NB4 (cell line): ENCODE results near the gene EHMT2.
A peak's percentile ranks its signal among the peaks of the same experiment; 100 is the strongest.
"Not testable (repeated sequence)": the region's sequence is repeated elsewhere in the genome, so short reads cannot be mapped to it uniquely, and the experiment has no call there.

Source experiments
- DNase-seq: peaks from one replicate; pipeline ENCODE4 v3.0.0; 2010; ENCODE audit warnings: low read depth
- H3K4me3 ChIP-seq: one replicate; pipeline ENCODE4 v1.5.1; 2011; ENCODE audit warnings: mild to moderate bottlenecking, low read depth, low read length, moderate library complexity
- MYC ChIP-seq: IDR thresholded peaks from 2 replicates; pipeline ENCODE4 v1.6.1; 2011; ENCODE audit warnings: low read depth, low read length
- POLR2A ChIP-seq: IDR thresholded peaks from 2 replicates; pipeline ENCODE4 v1.6.1; 2011; ENCODE audit warnings: mild to moderate bottlenecking; ENCODE audit not compliant: insufficient read length; ENCODE audit errors: extremely low read depth
- TF ChIP-seq, protein P1 (sequence below): IDR thresholded peaks from 2 replicates; pipeline ENCODE4 v1.6.1; 2011; ENCODE audit warnings: low read depth, low read length
- TF ChIP-seq, protein P2 (sequence below): IDR thresholded peaks from one replicate; pipeline ENCODE4 v1.5.1; 2012; ENCODE audit warnings: low read depth, low read length

The EHMT2 gene

DNA sequence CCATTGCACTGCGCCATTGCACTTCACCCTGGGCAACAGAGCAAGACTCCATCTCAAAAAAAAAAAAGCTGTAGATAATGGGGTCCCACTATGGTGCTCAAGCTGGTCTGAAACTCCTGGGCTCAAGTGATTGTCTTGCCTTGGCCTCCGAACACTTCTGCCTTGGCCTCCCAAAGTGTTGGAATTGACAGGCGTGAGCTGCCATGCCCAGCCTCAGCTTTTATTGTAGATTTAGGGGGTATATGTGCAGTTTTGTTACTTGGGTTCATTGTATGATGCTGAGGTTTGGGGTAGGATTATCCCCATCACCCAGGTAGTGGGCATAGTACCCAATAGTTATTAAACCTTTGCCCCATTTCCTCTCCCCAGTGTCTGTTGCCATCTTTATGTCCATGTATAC is 58.5 kb downstream of the EHMT2 start:
- no peak for DNase-seq
- TF ChIP-seq POLR2A (no peak), MYC (no peak)
- TF ChIP-seq, protein P1, sequence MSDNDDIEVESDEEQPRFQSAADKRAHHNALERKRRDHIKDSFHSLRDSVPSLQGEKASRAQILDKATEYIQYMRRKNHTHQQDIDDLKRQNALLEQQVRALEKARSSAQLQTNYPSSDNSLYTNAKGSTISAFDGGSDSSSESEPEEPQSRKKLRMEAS: no peak
- TF ChIP-seq, protein P2, sequence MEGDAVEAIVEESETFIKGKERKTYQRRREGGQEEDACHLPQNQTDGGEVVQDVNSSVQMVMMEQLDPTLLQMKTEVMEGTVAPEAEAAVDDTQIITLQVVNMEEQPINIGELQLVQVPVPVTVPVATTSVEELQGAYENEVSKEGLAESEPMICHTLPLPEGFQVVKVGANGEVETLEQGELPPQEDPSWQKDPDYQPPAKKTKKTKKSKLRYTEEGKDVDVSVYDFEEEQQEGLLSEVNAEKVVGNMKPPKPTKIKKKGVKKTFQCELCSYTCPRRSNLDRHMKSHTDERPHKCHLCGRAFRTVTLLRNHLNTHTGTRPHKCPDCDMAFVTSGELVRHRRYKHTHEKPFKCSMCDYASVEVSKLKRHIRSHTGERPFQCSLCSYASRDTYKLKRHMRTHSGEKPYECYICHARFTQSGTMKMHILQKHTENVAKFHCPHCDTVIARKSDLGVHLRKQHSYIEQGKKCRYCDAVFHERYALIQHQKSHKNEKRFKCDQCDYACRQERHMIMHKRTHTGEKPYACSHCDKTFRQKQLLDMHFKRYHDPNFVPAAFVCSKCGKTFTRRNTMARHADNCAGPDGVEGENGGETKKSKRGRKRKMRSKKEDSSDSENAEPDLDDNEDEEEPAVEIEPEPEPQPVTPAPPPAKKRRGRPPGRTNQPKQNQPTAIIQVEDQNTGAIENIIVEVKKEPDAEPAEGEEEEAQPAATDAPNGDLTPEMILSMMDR: no peak
- peak overlapping the region; percentile 98 for H3K4me3 ChIP-seq

DNA sequence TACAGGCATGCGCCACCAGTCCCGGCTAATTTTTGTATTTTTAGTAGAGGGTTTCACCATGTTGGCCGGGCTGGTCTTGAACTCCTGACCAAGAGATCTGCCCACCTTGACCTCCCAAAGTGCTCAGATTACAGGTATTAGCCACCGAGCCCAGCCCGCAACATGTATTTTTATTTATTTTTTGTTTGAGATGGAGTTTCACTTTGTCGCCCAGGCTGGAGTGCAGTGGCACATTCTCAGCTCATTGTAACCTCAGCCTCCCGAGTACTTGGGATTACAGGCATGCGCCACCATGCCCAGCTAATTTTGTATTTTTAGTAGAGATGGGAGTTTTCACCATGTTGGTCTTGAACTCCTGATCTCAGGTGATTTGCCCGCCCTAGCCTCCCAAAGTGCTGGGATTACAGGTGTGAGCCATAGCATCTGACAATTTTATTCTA is 59.4 kb downstream of the EHMT2 start:
- peak overlapping the region; percentile 98 for H3K4me3 ChIP-seq
- DNase-seq: not testable (repeated sequence)

DNA sequence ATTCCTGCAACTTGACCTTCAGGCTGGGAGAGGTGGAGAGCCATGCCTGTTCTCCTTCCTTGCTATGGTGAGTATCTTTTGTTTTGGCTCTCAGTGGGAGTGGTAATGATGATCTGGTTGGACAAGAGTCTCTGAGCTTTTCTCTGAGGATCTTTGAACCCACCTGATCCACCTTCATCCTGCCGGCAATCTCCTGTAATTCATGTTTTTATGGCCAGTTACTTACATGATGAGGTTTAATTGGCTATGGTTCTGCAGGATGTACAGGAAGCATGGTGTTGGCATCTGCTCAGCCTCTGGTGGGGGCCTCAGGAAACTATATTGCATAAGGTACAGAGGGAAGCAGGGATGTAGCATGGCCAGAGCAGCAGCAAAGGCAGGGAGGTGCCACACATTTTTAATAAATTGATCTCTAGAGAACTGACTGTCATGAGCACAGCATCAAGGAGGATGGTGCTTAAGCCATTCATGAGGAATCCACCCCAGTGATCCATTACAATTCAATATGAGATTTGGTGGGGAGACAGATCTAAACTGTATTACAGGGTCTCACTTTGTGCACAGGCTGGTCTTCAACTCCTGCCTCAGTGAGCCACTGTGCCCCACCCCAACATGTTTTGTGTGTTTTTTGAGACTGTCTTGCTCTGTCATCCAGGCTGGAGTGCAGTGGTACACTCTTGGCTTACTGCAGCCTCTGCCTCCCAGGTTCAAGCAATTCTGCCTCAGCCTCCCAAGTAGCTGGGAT is 60.0 kb downstream of the EHMT2 start:
- peak overlapping the region; percentile 98 for H3K4me3 ChIP-seq
- TF ChIP-seq, protein P1: no peak
- TF ChIP-seq POLR2A (no peak), MYC (peak; percentile 30)
- TF ChIP-seq, protein P2: no peak
- DNase-seq: peak; percentile 62

DNA sequence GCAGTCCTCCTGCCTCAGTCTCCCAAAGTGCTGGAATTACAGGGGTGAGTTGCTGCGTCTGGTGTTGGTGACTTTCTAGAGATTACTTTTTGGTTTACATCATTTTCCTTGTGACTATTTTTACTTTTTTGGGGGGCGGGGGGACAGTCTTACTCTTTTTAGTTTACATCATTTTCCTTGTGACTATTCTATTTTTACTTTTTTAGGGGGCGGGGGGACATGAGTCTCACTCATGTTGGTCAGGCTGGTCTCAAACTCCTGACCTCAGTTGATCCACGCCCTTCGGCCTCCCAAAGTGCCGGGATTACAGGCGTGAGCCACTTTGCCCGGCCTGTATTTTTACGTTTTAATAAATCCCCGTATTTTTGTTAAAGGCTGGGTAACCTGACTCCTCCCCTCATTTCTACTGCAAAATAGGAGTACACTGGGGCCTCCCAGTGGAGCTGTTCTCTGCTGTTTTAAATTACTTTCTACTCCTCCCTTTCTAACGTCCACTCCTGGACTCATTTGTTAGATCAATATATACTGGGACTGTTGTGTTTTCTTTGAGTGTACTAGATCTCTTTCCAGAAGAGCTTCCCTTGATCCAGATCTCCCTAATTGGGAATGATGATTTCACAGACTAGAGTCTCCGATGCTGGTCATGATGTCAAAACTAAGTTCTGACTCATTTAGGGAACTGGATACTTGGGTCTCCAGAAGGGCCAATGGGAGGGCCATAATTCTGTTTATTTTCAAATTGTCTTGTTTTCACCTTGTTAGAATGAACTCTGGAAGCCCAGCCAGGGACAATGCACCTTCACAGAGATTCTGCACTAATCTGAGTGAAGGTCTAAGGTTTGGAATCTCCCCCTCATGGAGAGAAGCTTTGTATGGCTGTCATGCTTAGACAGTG is 60.8 kb downstream of the EHMT2 start:
- peak overlapping the region; percentile 98 for H3K4me3 ChIP-seq
- peak; percentile 50 for DNase-seq
- no peak for TF ChIP-seq MYC
- TF ChIP-seq, protein P2: no peak
- no peak for TF ChIP-seq POLR2A
- TF ChIP-seq, protein P1: no peak

DNA sequence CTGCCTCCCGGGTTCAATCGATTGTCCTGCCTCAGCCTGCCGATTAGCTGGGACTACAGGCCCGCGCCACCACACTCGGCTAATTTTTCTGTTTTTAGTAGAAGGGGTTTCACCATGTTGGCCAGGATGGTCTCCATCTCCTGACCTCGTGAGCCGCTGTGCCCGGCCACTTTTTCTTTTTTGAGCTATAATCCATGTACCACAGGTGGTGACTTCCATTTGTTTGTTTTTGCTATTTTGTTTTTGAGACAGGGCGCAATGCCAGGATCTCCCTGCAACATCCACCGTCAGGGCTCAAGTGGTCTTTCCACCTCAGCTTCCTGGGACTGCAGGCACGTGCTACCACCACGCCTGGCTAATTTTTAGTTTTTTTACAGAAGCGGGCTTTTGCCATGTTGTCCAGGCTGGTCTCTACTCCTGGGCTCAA is 61.4 kb downstream of the EHMT2 start:
- DNase-seq: no peak
- TF ChIP-seq MYC: no peak
- TF ChIP-seq, protein P1: 0 out of 2 replicates have a peak, but pooled peaks have one; percentile 31
- peak overlapping the region; percentile 98 for H3K4me3 ChIP-seq

DNA sequence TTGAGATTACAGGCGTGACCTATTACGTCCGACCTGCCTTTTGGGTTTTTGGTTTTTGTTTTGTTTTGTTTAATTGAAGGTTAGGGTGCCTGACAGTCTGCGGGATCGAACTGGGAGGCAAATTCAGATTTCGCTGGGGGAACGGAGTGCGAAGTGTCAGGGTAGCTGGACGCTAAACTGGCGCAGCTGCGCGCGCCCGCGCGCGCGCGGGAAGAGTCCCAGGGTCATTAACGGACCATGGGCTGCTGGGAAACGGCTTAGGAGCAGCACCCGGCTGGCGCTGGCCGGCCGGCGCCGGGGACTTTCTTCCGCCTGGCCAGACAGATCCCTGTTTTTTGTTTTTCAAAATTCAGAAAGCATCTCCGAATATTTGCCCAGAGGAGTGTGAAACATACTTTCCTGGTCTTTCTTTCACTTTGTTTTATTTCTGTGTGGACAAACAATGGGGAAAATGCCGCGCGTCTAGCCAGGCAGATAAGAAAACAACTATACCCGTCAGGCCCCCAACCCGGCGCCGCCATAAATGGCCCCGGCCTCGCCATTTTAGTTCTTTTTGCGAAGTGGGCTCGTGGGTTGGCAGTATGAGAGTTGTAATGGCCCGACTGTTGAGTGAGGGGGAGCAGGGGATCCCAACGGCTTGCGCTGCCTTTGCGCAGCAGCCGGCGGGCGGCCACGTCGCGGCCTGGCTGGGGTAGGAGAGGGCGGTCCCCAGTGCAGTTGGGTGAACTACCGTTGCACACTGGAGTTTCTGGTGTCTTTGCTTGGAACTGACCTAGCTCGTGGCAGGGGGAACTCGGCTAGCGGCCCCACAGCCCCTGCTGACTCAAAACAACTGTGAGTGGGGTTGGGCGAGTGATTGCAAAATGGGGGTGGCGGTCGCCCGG is 62.9 kb downstream of the EHMT2 start:
- H3K4me3 ChIP-seq: peak overlapping the region; percentile 98
- peak; percentile 93 for DNase-seq
- peak; percentile 42 for TF ChIP-seq MYC
- TF ChIP-seq, protein P1: no peak; the same call in 1 of the 2 replicates
- TF ChIP-seq POLR2A: peak; percentile 97
- TF ChIP-seq, protein P2: no peak
